ENCODE data around the gene AKAP14. TPM values are rescaled to one million over a fixed set of nuclear protein-coding genes. Genes with fewer than 3 reads are reported as not detected.
"Not testable (repeated sequence)": the region's sequence is repeated elsewhere in the genome, so short reads cannot be mapped to it uniquely, and the experiment has no call there.

AKAP14 gene
- total RNA-seq, 5 donors from 2014 or later (not counting 1 experiment from before 2014, with no cell fraction given) = not detected

GRCh38 chrX:119887721-119888425 lies 7.8 kb upstream of the AKAP14 start:
- Histone ChIP-seq H3K4me1 (ENCODE audit: control insufficient read depth in 1 of 2, extremely low read depth in 1 of 2, insufficient read depth in 2 of 2, low read length in 2 of 2) (peaks cover 0 to 18% of the 10 kb centered on the region in 2 experiments), H3K27me3 (replicated peaks in 1 of 2; ENCODE audit: control insufficient read depth in 2 of 2, extremely low read depth in 1 of 2, insufficient read depth in 2 of 2, low read length in 1 of 2) (peaks cover 0 to 11% of the 10 kb centered on the region in 2 experiments), H3K9me3 (no peaks in the 10 kb centered on the region), H3K4me3 (ENCODE audit: control insufficient read depth in 1 of 2, extremely low read depth in 1 of 2, low read length in 1 of 2) (peak overlapping the region in 1 of 2 donors; percentile 30), H3K36me3 (ENCODE audit: control insufficient read depth in 2 of 2, extremely low read depth in 1 of 2, insufficient read depth in 1 of 2, low read length in 1 of 2) (no peaks in the 10 kb centered on the region), H3K27ac (ENCODE audit: low read length) (no peak overlapping the region)
- ChIA-PET POLR2A (no interaction called here), CTCF (interaction anchor here (0.6 to 1.2 kb wide), 7 partner anchors 8 to 490 kb away, joined by 3 to 4 read pairs (median 3); partner anchors contain the start of genes NDUFA1 (in 1 of the 2), RNF113A (in 1 of the 2) and UPF3B (in 1 of the 2))
- DNase-seq (peak in 33 of 35 experiments; percentile 5 to 67 (median 38)), ATAC-seq (replicated peaks in 1 of 4) (peak; percentile 68 to 82 (median 77))
- H3K4me3 Mint-ChIP-seq = peak overlapping the region; percentile 13 to 54 (median 28)
- 14% methylated on average over 7 of the region's 40 CpGs for WGBS (ENCODE audit: insufficient coverage)
- H3K9me3 Mint-ChIP-seq = no peaks in the 10 kb centered on the region
- H3K27me3 Mint-ChIP-seq = peaks cover 0 to 4% of the 10 kb centered on the region in 2 donors
- H3K36me3 Mint-ChIP-seq = no peaks in the 10 kb centered on the region
- no peak overlapping the region for H3K27ac Mint-ChIP-seq
- H3K4me1 Mint-ChIP-seq = peaks cover 9 to 12% (median 10%) of the 10 kb centered on the region in 3 donors

GRCh38 chrX:119890626-119891025 lies 5.1 kb upstream of the AKAP14 start:
- H3K9me3 Mint-ChIP-seq; H3K36me3 ChIP-seq (ENCODE audit: control insufficient read depth in 2 of 2, extremely low read depth in 1 of 2, insufficient read depth in 1 of 2, low read length in 1 of 2); H3K4me3 ChIP-seq (ENCODE audit: control insufficient read depth in 1 of 2, extremely low read depth in 1 of 2, low read length in 1 of 2); ATAC-seq (replicated peaks in 1 of 4); H3K9me3 ChIP-seq; H3K36me3 Mint-ChIP-seq; H3K27ac ChIP-seq (ENCODE audit: low read length); H3K27me3 Mint-ChIP-seq; H3K4me3 Mint-ChIP-seq; DNase-seq; POLR2A ChIA-PET; H3K27ac Mint-ChIP-seq: not testable (repeated sequence)
- Histone ChIP-seq H3K4me1 (ENCODE audit: control insufficient read depth in 1 of 2, extremely low read depth in 1 of 2, insufficient read depth in 2 of 2, low read length in 2 of 2) (peaks cover 0 to 18% of the 10 kb centered on the region in 2 experiments), H3K27me3 (replicated peaks in 1 of 2; ENCODE audit: control insufficient read depth in 2 of 2, extremely low read depth in 1 of 2, insufficient read depth in 2 of 2, low read length in 1 of 2) (peaks cover 0 to 11% of the 10 kb centered on the region in 2 experiments)
- WGBS (ENCODE audit: insufficient coverage) = 62% methylated on average over 9 of the region's 36 CpGs
- peaks cover 9 to 12% (median 10%) of the 10 kb centered on the region in 3 donors for H3K4me1 Mint-ChIP-seq
- CTCF ChIA-PET = interaction anchor here in 1 of 2 donors (0.5 kb wide), 1 partner anchor 110 kb away, joined by 3 read pairs; no protein-coding TSS in a partner anchor

DNA sequence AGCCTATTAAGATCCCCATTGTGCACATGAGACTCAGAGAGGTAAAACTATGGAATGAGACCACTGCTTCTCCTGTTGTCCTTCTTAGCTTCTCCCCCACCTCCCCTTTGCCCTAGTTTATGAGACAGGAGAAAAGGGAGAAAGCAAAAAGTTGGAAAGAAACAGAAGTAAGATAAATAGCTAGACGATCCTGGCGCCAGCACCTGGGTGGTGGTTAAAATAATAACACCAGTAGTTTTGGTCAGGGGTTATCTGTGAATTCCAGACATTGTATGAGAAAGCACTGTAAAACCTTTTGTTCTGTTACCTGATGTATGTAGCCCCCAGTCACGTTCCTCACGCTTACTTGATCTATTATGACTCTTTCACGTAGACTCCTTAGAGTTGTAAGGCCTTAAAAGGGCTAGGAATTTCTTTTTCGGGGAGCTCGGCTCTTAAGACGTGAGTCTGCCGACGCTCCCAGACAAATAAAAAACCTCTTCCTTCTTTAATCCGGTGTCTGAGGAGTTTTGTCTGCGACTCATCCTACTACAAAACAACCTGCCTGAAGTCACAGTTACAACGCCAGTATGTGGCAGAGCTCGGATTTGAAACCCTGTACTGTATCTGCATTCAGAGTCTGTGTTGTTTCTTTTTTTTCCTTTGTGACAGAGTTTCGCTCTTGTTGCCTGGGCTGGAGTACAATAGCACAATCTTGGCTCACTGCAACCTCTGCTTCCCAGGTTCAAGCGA lies 3.6 kb upstream of the AKAP14 start:
- H3K9me3 Mint-ChIP-seq; H3K4me1 ChIP-seq (ENCODE audit: control insufficient read depth in 1 of 2, extremely low read depth in 1 of 2, insufficient read depth in 2 of 2, low read length in 2 of 2); ATAC-seq (replicated peaks in 1 of 4); DNase-seq; H3K27me3 Mint-ChIP-seq; H3K4me1 Mint-ChIP-seq; H3K4me3 ChIP-seq (ENCODE audit: control insufficient read depth in 1 of 2, extremely low read depth in 1 of 2, low read length in 1 of 2); H3K27ac Mint-ChIP-seq; H3K27ac ChIP-seq (ENCODE audit: low read length); H3K9me3 ChIP-seq; H3K36me3 ChIP-seq (ENCODE audit: control insufficient read depth in 2 of 2, extremely low read depth in 1 of 2, insufficient read depth in 1 of 2, low read length in 1 of 2); H3K4me3 Mint-ChIP-seq; H3K36me3 Mint-ChIP-seq; POLR2A ChIA-PET; CTCF ChIA-PET: not testable (repeated sequence)
- H3K27me3 ChIP-seq (replicated peaks in 1 of 2; ENCODE audit: control insufficient read depth in 2 of 2, extremely low read depth in 1 of 2, insufficient read depth in 2 of 2, low read length in 1 of 2) = peaks cover 0 to 11% of the 10 kb centered on the region in 2 experiments
- whole genome bisulfite sequencing (ENCODE audit: insufficient coverage) = no CpG with 5 or more reads among the region's 16 CpGs

DNA sequence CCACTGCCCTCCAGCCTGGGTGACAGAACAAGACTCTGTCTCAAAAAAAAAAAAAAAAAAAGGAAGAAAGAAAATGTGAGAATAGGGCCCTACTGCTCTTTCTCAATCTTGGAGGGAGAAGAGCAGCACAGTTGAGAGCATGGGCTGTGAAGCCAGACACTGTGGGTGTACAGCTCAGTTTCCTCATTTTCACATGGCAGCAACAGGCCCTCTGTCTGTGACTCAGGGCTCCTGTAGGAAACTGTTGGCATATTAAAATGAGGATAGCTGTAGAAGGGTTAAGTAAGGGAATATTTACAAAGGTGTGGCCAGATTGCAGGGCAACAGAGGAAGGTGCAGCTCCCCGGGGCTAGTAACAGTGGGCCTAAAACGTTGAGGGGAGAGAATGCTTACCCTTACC lies 3.4 kb downstream of the AKAP14 start:
- no peak overlapping the region for H3K4me3 Mint-ChIP-seq
- H3K27ac ChIP-seq (ENCODE audit: low read length) = no peak overlapping the region
- H3K27me3 Mint-ChIP-seq = no peaks in the 10 kb centered on the region
- H3K36me3 ChIP-seq (ENCODE audit: control insufficient read depth in 2 of 2, extremely low read depth in 1 of 2, insufficient read depth in 1 of 2, low read length in 1 of 2) = no peaks in the 10 kb centered on the region
- peaks cover 0 to 4% (median 0%) of the 10 kb centered on the region in 3 donors for H3K4me1 Mint-ChIP-seq
- H3K9me3 Mint-ChIP-seq = no peaks in the 10 kb centered on the region
- CTCF ChIA-PET = interaction anchor here in 1 of 2 donors (0.7 kb wide), 1 partner anchor 51 kb away, joined by 7 read pairs; no protein-coding TSS in a partner anchor
- POLR2A ChIA-PET = no interaction called here
- H3K36me3 Mint-ChIP-seq = no peaks in the 10 kb centered on the region
- no peak overlapping the region for H3K27ac Mint-ChIP-seq
- H3K9me3 ChIP-seq = no peaks in the 10 kb centered on the region
- WGBS (ENCODE audit: insufficient coverage) = no CpG with 5 or more reads among the region's 2 CpGs
- H3K4me3 ChIP-seq (ENCODE audit: control insufficient read depth in 1 of 2, extremely low read depth in 1 of 2, low read length in 1 of 2) = no peak overlapping the region
- no peaks in the 10 kb centered on the region for H3K27me3 ChIP-seq (replicated peaks in 1 of 2; ENCODE audit: control insufficient read depth in 2 of 2, extremely low read depth in 1 of 2, insufficient read depth in 2 of 2, low read length in 1 of 2)
- DNase-seq (no peak), ATAC-seq (replicated peaks in 1 of 4) (no peak)
- no peaks in the 10 kb centered on the region for H3K4me1 ChIP-seq (ENCODE audit: control insufficient read depth in 1 of 2, extremely low read depth in 1 of 2, insufficient read depth in 2 of 2, low read length in 2 of 2)

DNA sequence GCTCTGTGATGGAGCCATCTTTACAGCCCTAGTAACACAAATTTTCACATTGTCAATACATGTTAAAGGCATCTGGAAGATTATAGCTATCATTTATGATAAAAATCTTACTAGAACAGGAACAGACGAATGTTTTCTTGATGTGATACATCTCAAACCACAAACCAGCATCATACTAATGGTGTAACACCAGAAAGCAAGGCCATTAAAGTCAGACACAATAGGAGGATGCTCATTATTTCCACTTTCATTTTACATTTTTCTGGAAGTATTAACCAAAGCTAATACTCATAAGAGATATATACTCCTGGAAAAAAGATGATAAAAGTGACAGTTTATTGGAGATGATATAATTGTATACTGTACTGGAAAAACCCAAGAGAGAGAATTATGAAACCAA lies 5.3 kb downstream of the AKAP14 start:
- Mint-ChIP-seq H3K36me3 (no peaks in the 10 kb centered on the region), H3K9me3 (no peaks in the 10 kb centered on the region), H3K27me3 (no peaks in the 10 kb centered on the region), H3K4me1 (peaks cover 0 to 4% (median 0%) of the 10 kb centered on the region in 3 donors), H3K4me3 (no peak overlapping the region), H3K27ac (no peak overlapping the region)
- H3K9me3 ChIP-seq = no peaks in the 10 kb centered on the region
- H3K27me3 ChIP-seq (replicated peaks in 1 of 2; ENCODE audit: control insufficient read depth in 2 of 2, extremely low read depth in 1 of 2, insufficient read depth in 2 of 2, low read length in 1 of 2) = no peaks in the 10 kb centered on the region
- no CpG with 5 or more reads among the region's 1 CpG for WGBS (ENCODE audit: insufficient coverage)
- ChIA-PET POLR2A (interaction anchor here in 1 of 2 donors (0.7 kb wide), 1 partner anchor 11 kb away, joined by 3 read pairs; no protein-coding TSS in a partner anchor), CTCF (no interaction called here)
- ATAC-seq (replicated peaks in 1 of 4) (no peak), DNase-seq (no peak)
- H3K36me3 ChIP-seq (ENCODE audit: control insufficient read depth in 2 of 2, extremely low read depth in 1 of 2, insufficient read depth in 1 of 2, low read length in 1 of 2) = no peaks in the 10 kb centered on the region
- H3K4me3 ChIP-seq (ENCODE audit: control insufficient read depth in 1 of 2, extremely low read depth in 1 of 2, low read length in 1 of 2) = no peak overlapping the region
- no peaks in the 10 kb centered on the region for H3K4me1 ChIP-seq (ENCODE audit: control insufficient read depth in 1 of 2, extremely low read depth in 1 of 2, insufficient read depth in 2 of 2, low read length in 2 of 2)
- H3K27ac ChIP-seq (ENCODE audit: low read length) = no peak overlapping the region

- no peaks in the 10 kb centered on the region for H3K27me3 ChIP-seq (replicated peaks in 1 of 2; ENCODE audit: control insufficient read depth in 2 of 2, extremely low read depth in 1 of 2, insufficient read depth in 2 of 2, low read length in 1 of 2)
- H3K9me3 ChIP-seq = no peaks in the 10 kb centered on the region
- CTCF ChIA-PET = interaction anchor here in 1 of 2 donors (0.6 kb wide), 2 partner anchors 349 to 365 kb away, joined by 5 to 9 read pairs; no protein-coding TSS in a partner anchor
- H3K4me1 ChIP-seq (ENCODE audit: control insufficient read depth in 1 of 2, extremely low read depth in 1 of 2, insufficient read depth in 2 of 2, low read length in 2 of 2) = no peaks in the 10 kb centered on the region
- H3K27ac ChIP-seq (ENCODE audit: low read length) = no peak overlapping the region
- ATAC-seq (replicated peaks in 1 of 4) (no peak), DNase-seq (no peak)
- Mint-ChIP-seq H3K4me3 (no peak overlapping the region), H3K36me3 (no peaks in the 10 kb centered on the region), H3K27me3 (peaks cover 2 to 8% of the 10 kb centered on the region in 2 donors), H3K4me1 (no peaks in the 10 kb centered on the region), H3K9me3 (no peaks in the 10 kb centered on the region), H3K27ac (no peak overlapping the region)
- POLR2A ChIA-PET = interaction anchor here in 1 of 2 donors (0.7 kb wide), 1 partner anchor 353 kb away, joined by 8 read pairs; no protein-coding TSS in a partner anchor
- WGBS (ENCODE audit: insufficient coverage) = no CpG with 5 or more reads among the region's 5 CpGs
- H3K4me3 ChIP-seq (ENCODE audit: control insufficient read depth in 1 of 2, extremely low read depth in 1 of 2, low read length in 1 of 2) = no peak overlapping the region
- no peaks in the 10 kb centered on the region for H3K36me3 ChIP-seq (ENCODE audit: control insufficient read depth in 2 of 2, extremely low read depth in 1 of 2, insufficient read depth in 1 of 2, low read length in 1 of 2)
These were observed 20.6 kb downstream of the AKAP14 start for GRCh38 chrX:119916310-119916709.

All from T-cell (primary cell).